Measurements from ENCODE around the gene HSD17B14. TPM values are rescaled to one million over a fixed set of nuclear protein-coding genes. Genes with fewer than 3 reads are reported as not detected.

HSD17B14 gene
- total and polyA plus RNA-seq, 2 of the 8 experiments (the other 6 are each of a cell fraction or from before 2014, with no cell fraction given) = 8.4 to 25.5 TPM

GRCh38 chr19:48795685-48796070 is 40.6 kb downstream of the HSD17B14 start:
- no peaks in the 10 kb centered on the region for H3K27me3 ChIP-seq (replicated peaks in 1 of 4; ENCODE audit: control insufficient read depth in 3 of 4, extremely low read depth in 1 of 4, insufficient read depth in 3 of 4, low read length in 3 of 4)
- no peaks in the 10 kb centered on the region for H3K9me3 ChIP-seq (ENCODE audit: insufficient read depth in 2 of 2, low read depth in 1 of 2, low read length in 1 of 2)
- H2AFZ ChIP-seq (ENCODE audit: low read length) = no peak overlapping the region
- H4K5ac ChIP-seq (ENCODE audit: insufficient read length, low read depth, low read length) = no peak overlapping the region
- no peak overlapping the region for H2BK120ac ChIP-seq (replicated peaks; ENCODE audit: low read depth, low read length)
- no peak overlapping the region for H3K14ac ChIP-seq (ENCODE audit: insufficient read length)
- 83% methylated on average over 2 of the region's 2 CpGs; no CpG with 5 or more reads in 1 of the 2 experiments for WGBS, 2 experiments (ENCODE audit: extremely low coverage in 1 of 2, insufficient coverage in 1 of 2, insufficient read length in 1 of 2, insufficient replicate concordance in 2 of 2, low coverage in 1 of 2, low lambda C conversion rate in 2 of 2, missing lambda C conversion rate in 1 of 2)
- no peak overlapping the region; the same call in 1 of the 2 replicates for H3K18ac ChIP-seq (ENCODE audit: extremely low read depth, low read length)
- H3K79me2 ChIP-seq (ENCODE audit: control insufficient read depth in 1 of 2, insufficient read depth in 2 of 2, low read length in 2 of 2) = no peaks in the 10 kb centered on the region
- H3K4me3 ChIP-seq (ENCODE audit: extremely low read depth in 1 of 4, insufficient read depth in 2 of 4, low read depth in 3 of 4, low read length in 4 of 4) = no peak overlapping the region; a peak in 1 of 8 replicates
- no peak overlapping the region for H2AK5ac ChIP-seq (ENCODE audit: low read depth, low read length)
- H3K9ac ChIP-seq (replicated peaks in 1 of 4; ENCODE audit: extremely low read depth in 1 of 4, low read depth in 3 of 4, low read length in 3 of 4) = no peak overlapping the region
- no peak overlapping the region for H3K27ac ChIP-seq (ENCODE audit: low read depth, low read length)
- H2BK5ac ChIP-seq (ENCODE audit: low read depth, low read length) = no peak overlapping the region; the same call in 1 of the 2 replicates
- H3K36me3 ChIP-seq (ENCODE audit: control insufficient read depth in 2 of 4, insufficient read depth in 4 of 4, low read length in 3 of 4) = no peaks in the 10 kb centered on the region
- H2BK20ac ChIP-seq (ENCODE audit: low read length) = no peak overlapping the region
- no peak overlapping the region for H3K23ac ChIP-seq (ENCODE audit: insufficient read length)
- H3K56ac ChIP-seq (replicated peaks; ENCODE audit: insufficient read length, low read depth, low read length) = no peak overlapping the region
- no peaks in the 10 kb centered on the region for H3K79me1 ChIP-seq (ENCODE audit: low read depth, low read length)
- ChIA-PET CTCF (ENCODE audit: partially characterized antibody) (interaction anchor here (0.6 to 17.5 kb wide), 33 partner anchors 7 to 1468 kb away, joined by 3 to 285 read pairs (median 4); partner anchors contain the start of genes BCAT2, CA11 and HSD17B14), POLR2A (ENCODE audit: partially characterized antibody) (interaction anchor here (0.7 to 2.0 kb wide), 16 partner anchors 9 to 180 kb away, joined by 3 to 13 read pairs (median 4); partner anchors contain the start of genes BCAT2, CA11, DHDH and FTL)
- no peak overlapping the region for H2BK12ac ChIP-seq (ENCODE audit: low read depth, low read length)
- no peak overlapping the region for H4K91ac ChIP-seq (replicated peaks; ENCODE audit: insufficient read length, low read length)
- no peak overlapping the region for H4K8ac ChIP-seq (ENCODE audit: extremely low read depth, insufficient read depth, low read length)
- no peak for FAIRE-seq
- TF ChIP-seq CHD1 (IDR thresholded peaks at IDR 0.05; ENCODE audit: low read depth, low read length) = no peak
- no peak for DNase-seq (ENCODE audit: low read depth in 1 of 2, low spot score in 2 of 2)
- peak overlapping the region in 1 of 2 experiments; percentile 25; a peak in 1 of 4 replicates for H3K4me2 ChIP-seq (ENCODE audit: insufficient read depth in 1 of 2, low read depth in 2 of 2, low read length in 2 of 2)
- H3K23me2 ChIP-seq (ENCODE audit: low read depth, low read length) = no peaks in the 10 kb centered on the region
- no peak overlapping the region for H2BK15ac ChIP-seq (ENCODE audit: low read length)
- no peak overlapping the region for H3K4ac ChIP-seq (replicated peaks; ENCODE audit: insufficient read length, low read depth, low read length)
- H3K4me1 ChIP-seq (replicated peaks in 1 of 4; ENCODE audit: control insufficient read depth in 3 of 4, insufficient read depth in 4 of 4, low read length in 3 of 4) = peaks cover 0 to 16% (median 10%) of the 10 kb centered on the region in 4 experiments; a peak in 6 of 7 replicates
- no peaks in the 10 kb centered on the region for H4K20me1 ChIP-seq (replicated peaks in 1 of 2; ENCODE audit: control insufficient read depth in 1 of 2, insufficient read depth in 2 of 2, low read length in 2 of 2)

Measured in H1 (cell line).